Embryonic facial prominence (tissue), 1 donor: ENCODE data around the gene MSI2.

ENCODE experiments used
- DNase-seq: peaks from one replicate; pipeline ENCODE4 v3.0.0-alpha.2; 2016; ENCODE audit errors: extremely low spot score

The MSI2 gene

GRCh38 chr17:57554826-57555635 lies 298.7 kb downstream of the MSI2 start:
- no peak for DNase-seq

GRCh38 chr17:57555636-57556175 lies 299.4 kb downstream of the MSI2 start:
- DNase-seq = no peak

- no peak for DNase-seq
These were observed 300.0 kb downstream of the MSI2 start for GRCh38 chr17:57556320-57556719.

- DNase-seq = no peak
These were observed 300.7 kb downstream of the MSI2 start for GRCh38 chr17:57556977-57557376.

- DNase-seq = no peak
These were observed 301.1 kb downstream of the MSI2 start for GRCh38 chr17:57557416-57557815.

GRCh38 chr17:57557834-57558681 lies 301.7 kb downstream of the MSI2 start:
- DNase-seq = no peak

- no peak for DNase-seq
These were observed 302.9 kb downstream of the MSI2 start for GRCh38 chr17:57559226-57559625.

GRCh38 chr17:57559634-57560318 lies 303.5 kb downstream of the MSI2 start:
- no peak for DNase-seq

- DNase-seq = no peak
These were observed 304.0 kb downstream of the MSI2 start for GRCh38 chr17:57560319-57560705.

- DNase-seq = no peak
These were observed 304.9 kb downstream of the MSI2 start for GRCh38 chr17:57561072-57561861.

- no peak for DNase-seq
These were observed 305.9 kb downstream of the MSI2 start for GRCh38 chr17:57562184-57562698.

GRCh38 chr17:57563958-57564357 lies 307.6 kb downstream of the MSI2 start:
- DNase-seq = no peak

- DNase-seq = no peak
These were observed 308.9 kb downstream of the MSI2 start for GRCh38 chr17:57565176-57565575.

- DNase-seq = no peak
These were observed 310.4 kb downstream of the MSI2 start for GRCh38 chr17:57566721-57567120.

GRCh38 chr17:57567251-57567650 lies 310.9 kb downstream of the MSI2 start:
- DNase-seq = no peak

- no peak for DNase-seq
These were observed 312.0 kb downstream of the MSI2 start for GRCh38 chr17:57568340-57568739.

GRCh38 chr17:57569021-57569420 lies 312.7 kb downstream of the MSI2 start:
- no peak for DNase-seq

GRCh38 chr17:57569853-57570252 lies 313.5 kb downstream of the MSI2 start:
- no peak for DNase-seq

- DNase-seq = no peak
These were observed 314.5 kb downstream of the MSI2 start for GRCh38 chr17:57570724-57571344.

GRCh38 chr17:57572062-57572461 lies 315.7 kb downstream of the MSI2 start:
- DNase-seq = no peak

GRCh38 chr17:57572600-57572999 lies 316.3 kb downstream of the MSI2 start:
- no peak for DNase-seq
